GM12891 (cell line): Measurements from ENCODE around the gene SPECC1.

Source experiments
- POLR2A ChIP-seq: IDR thresholded peaks from 2 replicates; pipeline ENCODE4 v1.6.1; 2011; ENCODE audit warnings: low read depth, low read length, control low read depth
- POLR2AphosphoS5 ChIP-seq: IDR thresholded peaks from 2 replicates; pipeline ENCODE4 v1.6.1; 2011; ENCODE audit warnings: low read depth, low read length, control low read depth

DNA sequence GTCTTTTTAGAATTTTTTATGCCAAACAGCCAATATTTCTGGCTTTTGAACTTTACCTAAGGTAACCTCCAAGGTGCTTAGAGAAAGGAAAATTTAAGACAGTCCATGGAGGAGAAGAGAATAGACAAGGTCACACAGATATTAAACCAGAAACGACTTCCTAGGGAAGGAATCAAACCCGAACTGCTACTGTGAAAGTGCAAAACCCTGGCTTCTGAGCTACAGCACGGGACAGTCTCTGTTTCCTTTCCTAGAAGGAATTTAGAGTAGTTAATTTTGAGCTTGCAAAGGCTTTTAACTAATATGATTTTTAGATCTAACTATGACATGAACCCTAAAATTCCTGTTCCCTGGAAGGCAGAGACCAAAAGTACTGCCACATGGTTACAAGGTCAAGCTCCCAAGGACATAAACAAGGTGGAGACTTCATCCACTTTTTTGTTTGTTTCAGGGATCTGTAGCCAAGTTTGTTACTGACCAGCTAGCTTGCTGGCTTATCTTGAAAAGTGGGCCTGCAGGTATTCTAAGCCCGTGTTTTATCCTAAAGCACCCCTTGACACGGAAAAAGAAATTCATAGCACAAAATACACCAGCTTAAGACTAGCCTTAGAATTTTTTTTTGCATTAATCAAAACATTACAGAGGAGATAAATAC, 188.2 kb downstream of the SPECC1 start:
- no peak for TF ChIP-seq POLR2A
- TF ChIP-seq POLR2AphosphoS5 = no peak
